ENCODE data around the gene SEMA3A.
A peak's percentile ranks its signal among the peaks of the same experiment; 100 is the strongest.

SEMA3A gene

GRCh38 chr7:84190016-84190705 lies 4.4 kb downstream of the SEMA3A start:
- TF ChIP-seq CTCF (IDR thresholded peaks at IDR 0.05; ENCODE audit: low read depth, low read length, missing control alignments): no peak
- DNase-seq (ENCODE audit: extremely low read depth, low read depth): no peak
- H3K4me3 ChIP-seq (replicated peaks; ENCODE audit: low read depth, low read length): no peak overlapping the region

- TF ChIP-seq CTCF (IDR thresholded peaks at IDR 0.05; ENCODE audit: low read depth, low read length, missing control alignments): peak; percentile 25
- DNase-seq (ENCODE audit: extremely low read depth, low read depth): no peak
- H3K4me3 ChIP-seq (replicated peaks; ENCODE audit: low read depth, low read length): no peak overlapping the region
Measured at GRCh38 chr7:84188786-84189405, 5.7 kb downstream of the SEMA3A start.

- DNase-seq (ENCODE audit: extremely low read depth, low read depth): no peak
- no peak for TF ChIP-seq CTCF (IDR thresholded peaks at IDR 0.05; ENCODE audit: low read depth, low read length, missing control alignments)
- H3K4me3 ChIP-seq (replicated peaks; ENCODE audit: low read depth, low read length): no peak overlapping the region
Measured at GRCh38 chr7:84187813-84188510, 6.6 kb downstream of the SEMA3A start.

- no peak for DNase-seq (ENCODE audit: extremely low read depth, low read depth)
- TF ChIP-seq CTCF (IDR thresholded peaks at IDR 0.05; ENCODE audit: low read depth, low read length, missing control alignments): no peak
- no peak overlapping the region for H3K4me3 ChIP-seq (replicated peaks; ENCODE audit: low read depth, low read length)
Measured at GRCh38 chr7:84187087-84187805, 7.3 kb downstream of the SEMA3A start.

GRCh38 chr7:84183741-84184140 lies 10.8 kb downstream of the SEMA3A start:
- H3K4me3 ChIP-seq (replicated peaks; ENCODE audit: low read depth, low read length): no peak overlapping the region
- no peak for DNase-seq (ENCODE audit: extremely low read depth, low read depth)
- TF ChIP-seq CTCF (IDR thresholded peaks at IDR 0.05; ENCODE audit: low read depth, low read length, missing control alignments): no peak

- no peak for DNase-seq (ENCODE audit: extremely low read depth, low read depth)
- H3K4me3 ChIP-seq (replicated peaks; ENCODE audit: low read depth, low read length): no peak overlapping the region
- TF ChIP-seq CTCF (IDR thresholded peaks at IDR 0.05; ENCODE audit: low read depth, low read length, missing control alignments): no peak
Measured at GRCh38 chr7:84182301-84182700, 12.3 kb downstream of the SEMA3A start.
